ENCODE measurements around the gene PRSS36.
"Not testable (repeated sequence)": the region's sequence is repeated elsewhere in the genome, so short reads cannot be mapped to it uniquely, and the experiment has no call there.

The PRSS36 gene

DNA sequence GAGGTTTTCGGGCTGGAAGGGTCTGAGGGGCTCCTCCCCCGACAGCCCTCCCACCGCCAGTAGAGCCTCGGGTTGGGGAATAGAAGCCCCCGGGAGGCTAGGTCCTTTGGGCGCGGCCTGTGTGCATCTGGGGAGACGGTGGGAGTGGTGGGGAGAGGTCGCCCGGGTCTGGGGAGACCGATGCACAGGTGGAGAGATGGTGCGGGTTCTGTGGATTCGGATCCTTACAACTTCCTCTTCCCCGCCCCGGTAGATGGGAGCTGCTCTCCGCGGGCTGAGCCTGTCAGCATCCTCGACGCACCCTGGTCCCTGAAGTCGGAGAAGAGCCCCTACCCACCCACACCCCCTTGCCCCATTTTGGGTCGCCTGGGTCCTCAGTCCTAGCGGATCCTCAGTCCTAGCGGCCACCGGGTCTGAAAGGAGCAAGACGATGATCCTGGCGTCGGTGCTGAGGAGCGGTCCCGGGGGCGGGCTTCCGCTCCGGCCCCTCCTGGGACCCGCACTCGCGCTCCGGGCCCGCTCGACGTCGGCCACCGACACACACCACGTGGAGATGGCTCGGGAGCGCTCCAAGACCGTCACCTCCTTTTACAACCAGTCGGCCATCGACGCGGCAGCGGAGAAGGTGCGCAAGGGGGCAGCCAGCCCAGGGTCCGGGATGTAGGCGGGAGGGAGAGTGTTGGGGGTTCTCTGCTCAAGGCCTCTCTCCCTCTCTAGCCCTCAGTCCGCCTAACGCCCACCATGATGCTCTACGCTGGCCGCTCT is 40.9 kb downstream of the PRSS36 start:
- Mint-ChIP-seq H3K27me3 (no peaks in the 10 kb centered on the region), H3K9me3 (no peaks in the 10 kb centered on the region), H3K36me3 (peaks cover 26% of the 10 kb centered on the region), H3K4me3 (peak overlapping the region; percentile 87), H3K4me1 (peaks cover 39% of the 10 kb centered on the region), H3K27ac (peak overlapping the region; percentile 88)
- no peak for ATAC-seq

DNA sequence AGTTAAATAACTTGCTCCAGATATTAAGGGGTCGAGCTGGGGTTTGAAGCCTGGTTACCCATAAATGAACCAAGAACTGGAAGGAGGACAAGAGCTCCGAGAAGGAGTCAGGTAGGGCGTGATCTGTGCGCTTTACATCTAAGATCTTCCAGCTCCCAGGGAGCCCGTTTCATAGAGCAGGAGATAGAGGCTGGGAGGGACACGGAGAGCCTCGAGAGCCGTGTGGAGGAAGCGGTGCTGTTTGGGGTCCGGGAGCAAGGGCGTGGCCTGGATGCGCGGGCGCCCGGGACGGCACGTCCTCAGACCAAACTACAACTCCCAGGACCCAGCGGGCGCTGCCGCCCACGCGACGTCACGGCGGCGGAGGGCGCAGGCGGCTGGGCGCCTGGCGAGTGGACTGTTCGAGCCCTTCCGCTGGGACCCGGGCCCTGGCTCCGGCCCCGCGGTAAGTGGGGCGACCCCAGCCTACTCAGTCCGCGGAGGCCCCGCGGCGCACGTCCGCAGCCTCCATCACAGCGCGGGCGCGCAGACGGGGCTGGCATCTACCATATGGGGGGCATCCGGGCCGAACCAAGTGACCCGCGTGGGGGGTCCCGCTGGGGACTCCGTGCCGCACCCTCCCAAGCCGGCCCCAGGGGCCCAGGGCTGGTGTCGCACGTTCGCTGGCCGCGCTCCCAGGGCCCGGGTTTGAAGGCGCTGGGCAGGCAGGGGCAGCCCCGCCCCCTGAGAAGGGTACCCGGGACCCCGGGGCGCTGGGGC is 41.7 kb downstream of the PRSS36 start, which contains the start of gene BCKDK:
Gene BCKDK (plus strand): TSS at position 352 of the 759 bp plus-strand sequence. CDS start 838 bp downstream, outside the sequence.
- Mint-ChIP-seq H3K36me3 (peaks cover 26% of the 10 kb centered on the region), H3K9me3 (no peaks in the 10 kb centered on the region), H3K27ac (peak within 1 kb of the TSS; percentile 88), H3K27me3 (no peaks in the 10 kb centered on the region), H3K4me3 (peak within 1 kb of the TSS; percentile 87), H3K4me1 (peaks cover 33% of the 10 kb centered on the region)
- ATAC-seq, result peak; percentile 90

DNA sequence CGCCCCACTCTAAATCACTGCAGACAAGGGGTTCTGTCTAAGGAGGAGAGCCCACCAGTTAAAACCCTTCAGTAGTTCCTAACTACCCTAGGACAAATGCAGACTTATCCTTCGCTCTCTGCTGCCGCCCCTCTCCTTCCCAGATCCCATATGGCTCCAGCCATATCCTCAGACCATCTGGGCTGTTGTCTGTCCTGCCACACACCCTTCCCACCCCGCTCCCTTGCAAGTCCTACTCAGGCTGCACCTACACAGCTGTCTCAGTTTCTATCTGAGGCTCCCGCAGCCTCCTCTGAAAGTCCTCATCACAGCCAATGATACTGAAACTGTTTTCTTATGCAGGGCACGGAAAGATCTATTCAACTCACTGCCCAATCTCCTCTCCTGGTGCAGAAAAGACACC is 42.4 kb downstream of the PRSS36 start:
- no peaks in the 10 kb centered on the region for H3K27me3 Mint-ChIP-seq
- H3K27ac Mint-ChIP-seq, result peak overlapping the region; percentile 88
- H3K36me3 Mint-ChIP-seq, result peaks cover 21% of the 10 kb centered on the region
- H3K4me1 Mint-ChIP-seq, result peaks cover 30% of the 10 kb centered on the region
- peak overlapping the region; percentile 87 for H3K4me3 Mint-ChIP-seq
- peak; percentile 51 for ATAC-seq
- H3K9me3 Mint-ChIP-seq, result no peaks in the 10 kb centered on the region

DNA sequence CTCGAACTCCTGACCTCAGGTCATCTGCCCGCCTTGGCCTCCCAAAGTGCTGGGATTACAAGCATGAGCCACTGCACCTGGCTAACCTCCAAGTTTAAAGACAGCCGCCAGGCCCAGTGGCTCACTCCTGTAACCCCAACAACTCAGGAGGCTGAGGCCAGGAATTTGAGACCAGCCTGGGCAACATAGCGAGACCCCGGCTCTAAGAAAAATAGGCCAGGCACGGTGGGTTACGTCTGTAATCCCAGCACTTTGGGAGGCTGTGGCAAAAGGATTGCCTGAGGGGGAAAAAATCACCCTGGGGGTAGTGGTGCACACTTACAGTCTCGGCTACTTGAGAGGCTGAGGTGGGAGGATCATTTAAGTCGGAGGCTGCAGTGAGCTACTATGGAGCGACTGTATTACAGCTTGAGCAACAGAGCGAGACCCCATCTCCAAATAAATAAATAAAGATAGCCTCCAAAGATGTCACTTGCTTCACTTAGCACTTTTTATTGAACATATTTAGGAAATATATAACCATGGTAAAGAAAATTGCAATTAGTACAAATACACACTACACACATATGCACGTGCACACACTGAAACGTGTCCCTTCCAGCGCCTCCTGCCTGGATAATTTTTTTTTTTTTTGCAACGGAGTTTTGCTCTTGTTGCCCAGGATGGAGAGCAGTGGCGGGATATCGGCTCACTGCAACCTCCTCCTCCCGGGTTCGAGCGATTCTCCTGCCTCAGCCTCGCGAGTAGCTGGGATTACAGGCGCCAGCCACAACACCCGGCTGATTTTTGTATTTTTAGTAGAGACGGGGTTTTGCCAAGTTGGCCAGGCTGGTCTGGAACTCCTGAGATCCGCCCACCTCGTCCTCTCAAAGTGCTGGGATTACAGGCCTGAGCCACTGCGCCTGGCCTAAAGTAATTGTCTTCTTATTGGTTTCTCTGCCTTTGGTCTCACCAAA is 43.1 kb downstream of the PRSS36 start:
- H3K27ac Mint-ChIP-seq, result peak overlapping the region; percentile 88
- peaks cover 14% of the 10 kb centered on the region for H3K36me3 Mint-ChIP-seq

DNA sequence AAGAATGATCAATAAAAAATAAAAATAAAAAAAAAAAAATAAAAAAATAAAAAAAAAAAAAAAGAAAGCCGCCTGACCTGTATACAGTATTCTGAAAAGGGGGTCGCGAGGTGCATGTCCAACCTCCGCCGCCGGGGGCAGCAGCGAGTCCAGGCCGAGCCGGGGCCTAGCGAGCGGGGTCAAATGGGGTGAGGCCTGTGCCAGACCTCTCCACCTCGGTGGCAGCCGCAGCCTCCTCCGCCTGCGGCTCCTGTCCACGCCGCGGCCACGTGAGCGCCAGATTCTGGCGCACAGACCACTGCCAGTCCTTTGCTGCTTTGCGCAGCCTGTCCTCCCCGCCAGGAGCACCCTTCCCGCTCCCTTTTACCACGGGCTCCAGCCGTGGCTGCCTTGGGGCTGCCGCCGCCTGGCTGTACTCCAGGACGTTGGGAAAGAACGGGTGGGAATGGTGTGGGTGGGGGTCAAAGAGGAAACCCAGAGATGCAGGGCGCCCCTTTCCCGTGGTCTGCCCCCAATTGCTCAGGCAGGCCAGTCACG is 44.1 kb downstream of the PRSS36 start:
- Mint-ChIP-seq H3K9me3 (no peaks in the 10 kb centered on the region), H3K36me3 (peaks cover 14% of the 10 kb centered on the region), H3K27ac (peak overlapping the region; percentile 65), H3K4me1 (peaks cover 30% of the 10 kb centered on the region), H3K4me3 (peak overlapping the region; percentile 23), H3K27me3 (no peaks in the 10 kb centered on the region)
- peak; percentile 80 for ATAC-seq

More for the DNA sequence above, 43.1 kb downstream of the PRSS36 start:
- H3K9me3 Mint-ChIP-seq, result no peaks in the 10 kb centered on the region
- ATAC-seq, result no peak
- H3K27me3 Mint-ChIP-seq, result no peaks in the 10 kb centered on the region
- peaks cover 30% of the 10 kb centered on the region for H3K4me1 Mint-ChIP-seq
- no peak overlapping the region for H3K4me3 Mint-ChIP-seq

DNA sequence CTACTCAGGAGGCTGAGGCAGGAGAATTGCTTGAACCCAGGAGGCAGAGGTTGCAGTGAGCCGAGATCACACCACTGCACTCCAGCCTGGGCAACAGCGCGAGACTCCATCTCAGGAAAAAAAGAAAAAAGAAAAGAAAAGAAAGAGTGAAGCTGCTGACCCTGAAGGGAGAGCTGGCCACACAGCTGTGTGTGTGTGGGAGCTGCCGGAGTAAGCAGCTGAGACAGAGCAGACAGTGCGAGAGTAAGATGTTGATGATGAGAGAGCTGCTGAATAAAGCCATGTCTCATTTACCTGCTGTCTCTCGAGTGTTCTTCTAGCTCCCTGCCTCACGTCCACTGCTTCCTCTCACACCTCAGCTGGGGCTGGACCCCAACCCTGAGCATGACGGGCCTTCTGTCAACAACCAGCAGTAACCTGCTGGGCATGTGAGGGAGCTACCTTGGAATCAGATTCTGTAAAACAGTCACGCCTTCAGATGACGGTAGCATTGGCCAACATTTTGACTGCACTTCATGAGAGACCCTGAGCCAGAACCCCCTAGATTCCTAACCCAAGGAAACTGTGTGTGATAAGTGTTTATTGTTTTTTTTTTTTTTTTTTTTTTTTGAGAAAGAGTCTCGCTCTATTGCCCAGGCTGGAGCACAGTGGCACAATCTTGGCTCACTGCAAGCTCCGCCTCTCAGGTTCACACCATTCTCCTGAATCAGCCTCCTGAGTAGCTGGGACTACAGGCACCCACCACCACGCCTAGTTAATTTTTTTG is 48.8 kb downstream of the PRSS36 start:
- not testable (repeated sequence) for H3K27ac Mint-ChIP-seq

DNA sequence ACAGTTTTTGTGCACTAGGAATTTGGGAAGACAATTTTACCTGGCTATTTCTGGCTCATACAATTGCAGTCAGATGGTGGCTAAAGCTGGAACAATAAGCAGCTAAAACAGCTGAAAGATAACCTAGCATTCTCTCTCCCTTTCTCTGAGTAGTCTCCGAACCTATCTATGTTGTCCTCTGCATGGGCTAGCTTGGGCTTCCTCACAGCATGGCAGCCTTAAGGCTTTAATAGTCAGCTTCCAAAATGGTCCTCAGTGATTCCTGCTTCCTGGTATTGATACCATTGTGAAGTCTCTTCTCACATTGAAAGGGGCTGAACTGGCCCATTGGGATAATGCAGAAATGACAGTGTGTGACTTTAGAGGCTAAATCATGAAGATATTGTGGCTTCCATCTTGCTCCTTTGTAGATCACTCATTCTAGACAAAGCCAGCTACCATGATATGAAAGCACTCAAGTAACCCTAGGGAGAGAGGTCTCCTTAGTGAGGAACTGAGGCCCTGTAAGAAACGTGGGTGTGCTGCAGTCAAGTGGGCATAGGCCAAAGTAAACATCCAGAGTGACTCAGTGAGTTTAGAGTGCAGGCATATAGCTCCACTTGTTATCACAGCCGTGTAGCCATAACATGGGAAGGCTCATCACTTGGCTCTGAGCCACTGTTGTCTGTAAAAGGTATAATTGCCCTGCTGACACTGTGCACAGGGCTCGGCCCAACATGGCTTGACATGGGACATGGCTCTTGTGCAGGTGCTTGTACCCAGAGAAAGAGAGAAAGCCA is 49.8 kb downstream of the PRSS36 start:
- Mint-ChIP-seq H3K4me3 (no peak overlapping the region), H3K9me3 (no peaks in the 10 kb centered on the region), H3K4me1 (peaks cover 15% of the 10 kb centered on the region), H3K27ac (no peak overlapping the region), H3K27me3 (no peaks in the 10 kb centered on the region), H3K36me3 (no peaks in the 10 kb centered on the region)
- no peak for ATAC-seq

More for the DNA sequence above, 48.8 kb downstream of the PRSS36 start:
- H3K9me3 Mint-ChIP-seq, H3K36me3 Mint-ChIP-seq, H3K27me3 Mint-ChIP-seq, ATAC-seq, H3K4me1 Mint-ChIP-seq, H3K4me3 Mint-ChIP-seq: not testable (repeated sequence)

DNA sequence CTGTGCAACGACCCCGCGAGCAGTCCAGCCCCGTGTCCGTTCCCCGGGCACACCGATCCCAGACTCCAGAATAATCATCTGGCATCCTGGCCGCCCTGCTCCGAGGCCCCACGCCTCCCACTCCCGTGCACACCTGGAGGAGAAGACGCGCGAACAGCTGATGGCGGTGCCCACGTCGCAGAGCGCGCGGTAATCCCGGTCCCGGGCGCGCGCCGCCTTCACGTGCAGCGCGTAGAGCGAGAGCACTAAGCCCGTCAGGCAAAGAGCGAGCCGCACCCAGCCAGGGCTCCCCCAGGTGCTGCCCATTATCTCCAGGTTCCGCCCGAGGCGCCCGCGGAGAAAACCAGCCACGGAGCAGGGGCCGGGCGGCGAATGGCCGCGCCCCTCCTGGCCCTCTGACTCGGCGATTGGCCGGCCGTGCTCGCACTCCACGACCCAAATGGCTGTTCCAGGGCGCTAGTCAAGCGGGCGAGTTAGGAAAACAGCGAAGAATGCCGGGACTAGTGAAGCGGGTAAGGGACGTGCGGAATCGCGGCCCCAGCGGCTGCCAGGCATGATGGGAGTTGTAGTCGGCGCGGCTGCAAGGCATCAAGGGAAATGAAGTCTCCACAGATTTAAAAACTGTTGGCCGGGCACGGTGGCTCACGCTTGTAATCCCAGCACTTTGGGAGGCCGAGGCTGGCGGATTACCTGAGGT is 55.3 kb downstream of the PRSS36 start, which contains the start of gene VKORC1:
Gene VKORC1 (minus strand): TSS at position 374 of the 697 bp plus-strand sequence. CDS start 68 bp downstream, at position 306.
- Mint-ChIP-seq H3K36me3 (peaks cover 3% of the 10 kb centered on the region), H3K27ac (peak within 1 kb of the TSS; percentile 83), H3K4me1 (peaks cover 30% of the 10 kb centered on the region), H3K27me3 (no peaks in the 10 kb centered on the region), H3K4me3 (peak within 1 kb of the TSS; percentile 99), H3K9me3 (no peaks in the 10 kb centered on the region)
- ATAC-seq, result peak; percentile 95

DNA sequence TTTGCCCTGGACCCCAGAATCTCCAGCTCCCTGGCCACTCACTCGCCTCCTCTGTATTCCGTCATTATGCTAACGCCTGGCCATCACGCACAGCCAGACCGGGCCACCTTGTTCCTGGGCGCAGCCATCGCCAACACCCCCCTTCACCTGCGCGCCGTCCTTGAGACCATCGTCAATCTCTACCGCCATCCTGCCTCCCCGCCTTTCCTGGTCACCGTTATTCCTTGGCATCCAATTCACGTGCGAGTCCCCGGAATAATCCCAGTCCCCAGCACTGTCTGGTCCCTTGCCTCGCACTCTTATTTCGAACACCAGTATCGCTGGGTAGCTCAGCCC is 55.8 kb downstream of the PRSS36 start:
- no peaks in the 10 kb centered on the region for H3K27me3 Mint-ChIP-seq
- ATAC-seq, result no peak
- no peaks in the 10 kb centered on the region for H3K9me3 Mint-ChIP-seq
- H3K4me1 Mint-ChIP-seq, result peaks cover 30% of the 10 kb centered on the region
- peaks cover 8% of the 10 kb centered on the region for H3K36me3 Mint-ChIP-seq
- peak overlapping the region; percentile 83 for H3K27ac Mint-ChIP-seq
- peak overlapping the region; percentile 99 for H3K4me3 Mint-ChIP-seq

DNA sequence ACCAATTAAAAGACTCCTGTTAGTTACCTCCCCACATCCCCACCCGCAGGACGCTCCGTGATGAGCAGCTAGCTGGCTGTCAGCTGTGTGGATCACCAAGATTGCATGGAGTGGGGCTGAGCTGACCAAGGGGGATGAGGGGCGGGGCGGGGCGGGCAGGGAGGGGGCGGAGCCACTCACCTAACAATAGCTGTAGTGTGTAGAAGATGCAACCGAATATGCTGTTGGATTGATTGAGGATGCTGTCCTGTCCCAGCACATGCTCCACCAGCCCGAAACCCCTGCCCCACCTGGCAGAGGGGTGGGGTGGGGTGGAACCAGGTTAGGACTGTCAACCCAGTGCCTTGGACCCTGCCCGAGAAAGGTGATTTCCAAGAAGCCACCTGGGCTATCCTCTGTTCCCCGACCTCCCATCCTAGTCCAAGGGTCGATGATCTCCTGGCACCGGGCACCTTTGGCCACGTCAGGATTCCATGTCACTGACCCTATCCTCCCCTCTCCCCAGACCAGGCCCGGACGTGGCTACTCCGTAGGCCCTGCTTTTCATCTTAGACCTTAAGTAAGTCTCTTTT is 56.6 kb downstream of the PRSS36 start:
- Mint-ChIP-seq H3K36me3 (peaks cover 8% of the 10 kb centered on the region), H3K27ac (peak overlapping the region; percentile 83), H3K4me1 (peaks cover 30% of the 10 kb centered on the region), H3K4me3 (peak overlapping the region; percentile 58), H3K9me3 (no peaks in the 10 kb centered on the region), H3K27me3 (no peaks in the 10 kb centered on the region)
- no peak for ATAC-seq

DNA sequence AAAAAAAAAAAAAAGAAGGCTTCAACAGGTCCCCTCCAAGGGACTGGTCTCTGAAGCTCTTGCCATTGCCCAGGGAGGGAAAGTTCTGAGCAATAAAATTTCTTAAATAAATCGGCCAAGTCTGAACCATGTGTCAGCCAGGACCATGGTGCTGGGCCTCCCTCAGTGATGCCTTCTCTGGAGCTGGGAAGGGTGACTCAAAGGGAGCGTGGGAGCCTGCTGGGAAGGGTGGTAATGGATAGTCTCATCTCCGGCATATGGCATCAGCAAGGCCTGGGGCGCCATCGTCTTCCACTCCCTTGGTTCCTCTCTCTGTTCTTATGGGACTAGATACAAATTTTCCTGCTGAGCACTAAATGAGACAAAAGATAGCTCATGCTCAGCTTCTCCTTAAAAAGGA is 57.5 kb downstream of the PRSS36 start:
- H3K27me3 Mint-ChIP-seq, result no peaks in the 10 kb centered on the region
- no peak for ATAC-seq
- no peaks in the 10 kb centered on the region for H3K9me3 Mint-ChIP-seq
- peaks cover 30% of the 10 kb centered on the region for H3K4me1 Mint-ChIP-seq
- no peak overlapping the region for H3K4me3 Mint-ChIP-seq
- no peak overlapping the region for H3K27ac Mint-ChIP-seq
- peaks cover 8% of the 10 kb centered on the region for H3K36me3 Mint-ChIP-seq

DNA sequence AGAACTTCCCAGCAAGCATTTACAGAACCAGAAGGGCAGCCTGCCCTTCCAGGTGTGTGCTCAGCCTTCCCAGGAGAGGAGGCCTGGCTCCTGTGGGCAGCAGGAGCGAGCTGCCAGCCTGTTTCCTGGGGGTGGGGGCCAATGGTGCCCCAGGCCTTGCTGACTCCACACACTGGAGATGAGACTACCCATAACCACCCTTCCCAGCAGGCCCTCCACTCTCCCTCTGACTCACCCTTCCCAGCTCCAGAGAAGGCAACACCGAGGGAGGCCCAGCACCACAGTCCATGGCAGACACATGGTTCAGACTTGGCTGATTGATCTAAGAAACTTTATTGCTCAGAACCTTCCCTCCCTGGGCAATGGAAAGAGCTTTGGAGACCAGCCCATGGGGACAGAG is 59.3 kb downstream of the PRSS36 start:
- peaks cover 8% of the 10 kb centered on the region for H3K36me3 Mint-ChIP-seq
- H3K4me1 Mint-ChIP-seq, result peaks cover 19% of the 10 kb centered on the region
- no peak overlapping the region for H3K4me3 Mint-ChIP-seq
- no peak for ATAC-seq
- H3K27me3 Mint-ChIP-seq, result no peaks in the 10 kb centered on the region
- H3K9me3 Mint-ChIP-seq, result no peaks in the 10 kb centered on the region
- no peak overlapping the region for H3K27ac Mint-ChIP-seq

DNA sequence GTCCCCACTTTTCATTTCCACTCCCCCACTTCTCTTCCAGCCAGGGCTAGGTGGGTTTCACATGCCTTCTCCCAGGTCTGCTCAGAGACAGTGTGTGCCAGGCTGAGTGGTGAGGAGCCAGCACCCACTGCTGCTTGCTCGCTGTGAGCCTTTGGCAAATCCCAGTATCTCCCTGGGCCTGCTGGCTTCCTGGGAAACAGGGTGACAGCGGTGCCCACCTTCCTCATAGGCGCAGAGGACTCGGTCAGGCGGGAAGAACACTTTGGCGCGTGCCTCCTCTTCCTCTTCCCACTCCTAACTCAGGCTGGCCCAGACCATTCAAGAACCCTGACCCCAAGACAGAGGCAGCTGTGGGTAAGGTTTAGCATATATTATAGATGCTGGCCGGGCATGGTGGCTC is 60.7 kb downstream of the PRSS36 start:
- Mint-ChIP-seq H3K27me3 (no peaks in the 10 kb centered on the region), H3K27ac (no peak overlapping the region)

More for the DNA sequence above, 60.7 kb downstream of the PRSS36 start:
- Mint-ChIP-seq H3K4me1 (peaks cover 11% of the 10 kb centered on the region), H3K36me3 (peaks cover 8% of the 10 kb centered on the region), H3K9me3 (no peaks in the 10 kb centered on the region), H3K4me3 (no peak overlapping the region)
- ATAC-seq, result no peak
